ENCODE measurements around the gene GLIS2. TPM values are rescaled to one million over a fixed set of nuclear protein-coding genes. Genes with fewer than 3 reads are reported as not detected.

GLIS2 gene
- total RNA-seq, 1 donor from 2014 or later: 23.2 TPM

- no peak overlapping the region for H3K27ac Mint-ChIP-seq
- H3K9me3 Mint-ChIP-seq (ENCODE audit: low read depth): no peaks in the 10 kb centered on the region
- H3K4me3 Mint-ChIP-seq (ENCODE audit: low read depth): no peak overlapping the region
- no peaks in the 10 kb centered on the region for H3K27me3 Mint-ChIP-seq
- H3K4me1 Mint-ChIP-seq (ENCODE audit: low read depth): peaks cover 13% of the 10 kb centered on the region
- DNase-seq (ENCODE audit: low spot score, unreplicated experiment): no peak
- no peaks in the 10 kb centered on the region for H3K36me3 Mint-ChIP-seq (ENCODE audit: insufficient read depth)
- TF ChIP-seq CTCF (IDR thresholded peaks at IDR 0.05; ENCODE audit: unreplicated experiment): no peak
These were observed 5.6 kb downstream of the GLIS2 start for GRCh38 chr16:4321286-4322120.

DNA sequence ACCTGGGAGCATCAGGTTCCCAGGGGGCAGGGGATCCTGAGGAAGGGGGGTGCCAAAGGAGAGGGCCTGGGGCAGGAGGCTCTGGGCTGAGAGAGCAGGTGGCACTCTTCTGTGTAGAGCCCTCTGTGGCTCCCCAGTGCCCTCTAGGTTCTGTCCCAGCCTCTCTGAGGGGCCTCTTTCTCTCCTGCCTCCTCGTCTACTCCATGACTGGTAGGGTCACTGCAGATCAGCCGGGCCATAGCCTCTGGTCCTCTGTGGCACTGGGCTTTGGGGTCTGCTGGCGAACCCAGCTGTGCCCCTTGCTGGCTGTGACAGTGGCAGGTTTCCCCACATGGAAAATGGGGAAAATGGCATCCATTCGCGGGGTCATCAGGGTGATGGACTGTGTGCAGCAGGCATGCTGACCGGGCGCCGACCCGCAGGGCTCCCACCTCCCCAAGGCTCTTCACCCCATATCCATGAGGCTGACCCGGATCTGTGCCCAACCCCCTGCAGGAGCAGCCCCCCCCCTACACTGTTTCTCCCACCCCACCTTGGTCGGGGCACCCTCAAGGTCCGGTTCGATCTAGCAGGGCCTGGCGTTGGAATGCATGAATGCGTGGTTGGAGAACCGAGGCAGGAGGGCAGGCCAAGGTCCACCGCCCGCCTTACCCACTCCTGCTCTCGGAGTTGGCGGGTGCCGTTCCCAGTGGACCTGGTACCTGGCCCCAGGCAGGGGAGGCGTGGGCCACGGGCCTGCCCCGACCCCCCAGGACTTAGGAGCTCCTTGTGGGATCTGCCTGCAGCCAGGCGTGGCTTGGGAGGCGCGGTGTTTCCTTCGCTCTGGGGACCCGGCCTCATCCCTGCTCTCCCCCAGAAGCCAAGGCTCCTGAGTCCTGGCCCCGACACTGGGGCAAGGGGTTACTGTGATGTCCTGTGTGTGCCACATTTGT is 6.5 kb downstream of the GLIS2 start:
- Mint-ChIP-seq H3K36me3 (ENCODE audit: insufficient read depth) (no peaks in the 10 kb centered on the region), H3K4me1 (ENCODE audit: low read depth) (peaks cover 13% of the 10 kb centered on the region), H3K27ac (no peak overlapping the region), H3K27me3 (no peaks in the 10 kb centered on the region), H3K9me3 (ENCODE audit: low read depth) (no peaks in the 10 kb centered on the region), H3K4me3 (ENCODE audit: low read depth) (no peak overlapping the region)
- DNase-seq (ENCODE audit: low spot score, unreplicated experiment): no peak
- no peak for TF ChIP-seq CTCF (IDR thresholded peaks at IDR 0.05; ENCODE audit: unreplicated experiment)

- Mint-ChIP-seq H3K9me3 (ENCODE audit: low read depth) (no peaks in the 10 kb centered on the region), H3K27me3 (no peaks in the 10 kb centered on the region), H3K27ac (no peak overlapping the region), H3K4me1 (ENCODE audit: low read depth) (peaks cover 9% of the 10 kb centered on the region), H3K4me3 (ENCODE audit: low read depth) (no peak overlapping the region), H3K36me3 (ENCODE audit: insufficient read depth) (no peaks in the 10 kb centered on the region)
- TF ChIP-seq CTCF (IDR thresholded peaks at IDR 0.05; ENCODE audit: unreplicated experiment): no peak
- DNase-seq (ENCODE audit: low spot score, unreplicated experiment): no peak
These were observed 7.4 kb downstream of the GLIS2 start for GRCh38 chr16:4323071-4323844.

DNA sequence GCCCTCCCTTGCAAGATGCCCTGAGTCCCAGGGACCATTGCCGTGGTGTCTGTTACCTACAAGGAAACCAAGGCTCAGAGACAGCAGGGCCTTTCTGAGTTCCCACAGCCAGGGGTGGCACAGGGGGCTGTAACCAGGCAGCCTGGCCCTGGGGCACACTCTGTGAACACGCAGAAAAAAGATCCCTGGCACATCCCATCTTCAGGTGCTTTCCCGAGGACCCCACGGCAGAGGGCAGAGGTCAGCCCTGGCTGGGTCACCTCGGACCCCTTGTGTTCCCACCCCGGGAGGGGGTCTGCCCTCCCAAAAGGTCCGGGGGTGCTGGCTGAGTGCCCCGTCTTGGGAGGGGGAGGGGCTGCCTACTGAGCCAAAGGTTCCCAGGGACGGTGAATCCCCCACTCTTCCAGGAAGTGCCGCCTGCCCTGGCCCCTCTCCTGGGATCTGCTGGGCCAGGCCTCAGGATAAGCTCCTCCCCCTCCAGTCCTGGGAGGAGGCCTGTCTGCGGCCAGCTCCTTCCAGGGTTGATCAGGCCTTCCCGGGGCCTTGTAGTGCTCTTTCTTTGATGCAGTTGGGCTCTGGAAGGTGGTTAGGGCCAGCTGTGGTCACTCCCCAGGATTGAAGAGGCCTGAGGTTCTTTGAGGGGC is 8.1 kb downstream of the GLIS2 start:
- no peak for DNase-seq (ENCODE audit: low spot score, unreplicated experiment)
- H3K27ac Mint-ChIP-seq: peak overlapping the region; percentile 84
- H3K27me3 Mint-ChIP-seq: no peaks in the 10 kb centered on the region
- H3K9me3 Mint-ChIP-seq (ENCODE audit: low read depth): no peaks in the 10 kb centered on the region
- H3K4me3 Mint-ChIP-seq (ENCODE audit: low read depth): no peak overlapping the region
- H3K36me3 Mint-ChIP-seq (ENCODE audit: insufficient read depth): no peaks in the 10 kb centered on the region
- H3K4me1 Mint-ChIP-seq (ENCODE audit: low read depth): peaks cover 9% of the 10 kb centered on the region
- TF ChIP-seq CTCF (IDR thresholded peaks at IDR 0.05; ENCODE audit: unreplicated experiment): no peak

Data from progenitor cell of endocrine pancreas (in vitro differentiated cells).